ENCODE results near the gene TUFT1. TPM values are rescaled to one million over a fixed set of nuclear protein-coding genes. Genes with fewer than 3 reads are reported as not detected.

The TUFT1 gene
- total RNA-seq, result 10 to 100 TPM; 15.1 to 20.4 (median 17.5) TPM

DNA sequence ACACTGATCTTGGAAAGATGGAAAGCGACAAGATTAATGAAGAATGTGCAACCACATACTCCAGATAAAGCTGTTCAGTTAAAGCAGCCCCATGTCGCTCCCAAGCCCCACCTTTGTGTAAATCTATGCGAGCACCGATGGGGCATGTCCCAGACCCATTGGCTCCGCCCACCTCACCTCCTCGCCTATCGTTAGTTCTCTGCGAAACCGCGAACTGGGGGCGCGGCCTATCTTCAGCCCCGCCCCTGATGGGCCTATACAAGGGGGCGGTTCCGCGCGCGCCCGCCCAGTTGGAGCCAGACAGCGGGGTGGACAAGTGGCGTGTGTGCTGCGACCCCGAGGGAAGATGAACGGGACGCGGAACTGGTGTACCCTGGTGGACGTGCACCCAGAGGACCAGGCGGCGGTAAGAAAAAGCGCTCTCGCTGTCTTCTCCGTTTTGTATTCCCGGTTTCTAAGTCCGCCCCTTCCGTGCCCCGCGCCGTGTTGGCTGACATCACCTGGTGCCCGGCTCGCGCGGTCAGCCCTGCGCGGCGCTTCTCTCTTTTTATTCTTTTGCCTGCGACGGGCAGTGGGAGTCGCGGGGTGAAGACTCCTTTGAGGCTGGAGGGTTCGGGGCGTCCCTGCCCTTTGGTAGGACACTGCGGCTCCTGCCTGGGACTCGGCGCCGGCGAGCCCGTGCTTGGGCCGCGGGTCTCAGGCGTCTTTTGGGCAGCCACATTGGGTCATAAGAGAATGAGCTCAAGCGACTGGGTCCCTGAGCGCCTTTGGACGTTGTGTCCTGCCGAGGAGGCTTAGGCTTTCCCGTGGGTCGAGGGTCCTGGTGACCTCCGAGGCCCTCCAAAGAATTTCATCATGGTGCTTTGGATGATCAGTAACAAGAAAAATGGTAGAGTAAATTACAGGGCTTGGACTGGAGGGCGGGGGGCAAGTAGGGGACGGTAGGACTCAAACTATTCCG is at the start of gene TUFT1:
TSS of gene TUFT1 (plus strand) at position 289 of the 961 bp plus-strand sequence. CDS start at position 347, 58 bp downstream.
- TF ChIP-seq, protein P1, sequence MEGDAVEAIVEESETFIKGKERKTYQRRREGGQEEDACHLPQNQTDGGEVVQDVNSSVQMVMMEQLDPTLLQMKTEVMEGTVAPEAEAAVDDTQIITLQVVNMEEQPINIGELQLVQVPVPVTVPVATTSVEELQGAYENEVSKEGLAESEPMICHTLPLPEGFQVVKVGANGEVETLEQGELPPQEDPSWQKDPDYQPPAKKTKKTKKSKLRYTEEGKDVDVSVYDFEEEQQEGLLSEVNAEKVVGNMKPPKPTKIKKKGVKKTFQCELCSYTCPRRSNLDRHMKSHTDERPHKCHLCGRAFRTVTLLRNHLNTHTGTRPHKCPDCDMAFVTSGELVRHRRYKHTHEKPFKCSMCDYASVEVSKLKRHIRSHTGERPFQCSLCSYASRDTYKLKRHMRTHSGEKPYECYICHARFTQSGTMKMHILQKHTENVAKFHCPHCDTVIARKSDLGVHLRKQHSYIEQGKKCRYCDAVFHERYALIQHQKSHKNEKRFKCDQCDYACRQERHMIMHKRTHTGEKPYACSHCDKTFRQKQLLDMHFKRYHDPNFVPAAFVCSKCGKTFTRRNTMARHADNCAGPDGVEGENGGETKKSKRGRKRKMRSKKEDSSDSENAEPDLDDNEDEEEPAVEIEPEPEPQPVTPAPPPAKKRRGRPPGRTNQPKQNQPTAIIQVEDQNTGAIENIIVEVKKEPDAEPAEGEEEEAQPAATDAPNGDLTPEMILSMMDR (IDR thresholded peaks at IDR 0.05), result no peak
- peak; percentile 91 for TF ChIP-seq POLR2AphosphoS5 (IDR thresholded peaks at IDR 0.05)
- no peak for TF ChIP-seq EP300 (IDR thresholded peaks at IDR 0.05)
- peak; percentile 79 to 81 for TF ChIP-seq POLR2A (IDR thresholded peaks at IDR 0.05)
- H3K27ac ChIP-seq, result peak within 1 kb of the TSS; percentile 68 to 94 (median 90)
- 2 to 5% methylated on average over 12 to 13 of the region's 70 CpGs for WGBS, 2 donors (ENCODE audit: low coverage in 1 of 2)
- peaks cover 0 to 45% (median 3%) of the 10 kb centered on the region in 3 donors for H3K4me1 ChIP-seq
- H3K27me3 ChIP-seq, result no peaks in the 10 kb centered on the region
- no peaks in the 10 kb centered on the region for H3K36me3 ChIP-seq
- no peaks in the 10 kb centered on the region for H3K9me3 ChIP-seq
- H3K4me3 ChIP-seq, result peak within 1 kb of the TSS; percentile 58 to 77
- peak; percentile 95 for ATAC-seq

DNA sequence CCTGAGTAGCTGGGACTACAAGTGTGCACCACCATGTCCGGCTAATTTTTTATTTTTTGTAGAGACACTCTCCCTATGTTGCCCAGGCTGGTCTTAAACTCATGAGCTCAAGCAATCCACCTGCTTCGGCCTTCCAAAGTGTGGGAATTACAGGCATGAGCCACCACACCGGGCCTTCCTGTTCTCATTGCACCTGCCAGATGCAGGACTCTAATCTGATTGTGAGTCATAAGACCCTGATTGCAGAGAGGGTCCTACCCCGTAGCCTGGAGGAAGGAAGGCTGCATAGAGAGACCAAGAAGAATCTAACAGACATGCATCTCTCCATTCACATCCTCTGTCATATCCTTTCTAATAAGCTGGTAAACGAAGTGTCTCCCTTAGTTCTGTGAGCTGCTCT is 48.5 kb upstream of the TUFT1 start:
- ATAC-seq, result no peak
- Histone ChIP-seq H3K27me3 (no peaks in the 10 kb centered on the region), H3K36me3 (no peaks in the 10 kb centered on the region), H3K4me1 (peaks cover 0 to 10% (median 4%) of the 10 kb centered on the region in 3 donors), H3K4me3 (no peak overlapping the region), H3K9me3 (no peaks in the 10 kb centered on the region), H3K27ac (no peak overlapping the region)
- no peak for TF ChIP-seq EP300 (IDR thresholded peaks at IDR 0.05)
- no peak for TF ChIP-seq POLR2A (IDR thresholded peaks at IDR 0.05)
- no peak for TF ChIP-seq POLR2AphosphoS5 (IDR thresholded peaks at IDR 0.05)
- TF ChIP-seq, protein P1 (IDR thresholded peaks at IDR 0.05), result no peak
- 71 to 90% methylated on average over 2 to 5 of the region's 5 CpGs for WGBS, 2 donors (ENCODE audit: low coverage in 1 of 2)

- no CpG with 5 or more reads among the region's 1 CpG for WGBS, 2 donors (ENCODE audit: low coverage in 1 of 2)
Measured at GRCh38 chr1:151492120-151492519, 48.0 kb upstream of the TUFT1 start.

GRCh38 chr1:151493042-151493441 is 47.1 kb upstream of the TUFT1 start:
- H3K4me1 ChIP-seq, result peaks cover 0 to 10% (median 4%) of the 10 kb centered on the region in 3 donors
- no peaks in the 10 kb centered on the region for H3K27me3 ChIP-seq
- H3K27ac ChIP-seq, result no peak overlapping the region
- 77 to 84% methylated on average over 3 of the region's 3 CpGs for WGBS, 2 donors (ENCODE audit: low coverage in 1 of 2)
- H3K36me3 ChIP-seq, result no peaks in the 10 kb centered on the region
- TF ChIP-seq EP300 (IDR thresholded peaks at IDR 0.05) (no peak), POLR2AphosphoS5 (IDR thresholded peaks at IDR 0.05) (no peak), POLR2A (IDR thresholded peaks at IDR 0.05) (no peak)
- TF ChIP-seq, protein P1 (IDR thresholded peaks at IDR 0.05), result no peak
- H3K9me3 ChIP-seq, result no peaks in the 10 kb centered on the region
- no peak overlapping the region for H3K4me3 ChIP-seq
- ATAC-seq, result no peak

More at GRCh38 chr1:151492120-151492519, 48.0 kb upstream of the TUFT1 start:
- Histone ChIP-seq H3K9me3 (no peaks in the 10 kb centered on the region), H3K27ac (no peak overlapping the region), H3K4me3 (no peak overlapping the region), H3K36me3 (no peaks in the 10 kb centered on the region), H3K27me3 (no peaks in the 10 kb centered on the region), H3K4me1 (peaks cover 0 to 10% (median 4%) of the 10 kb centered on the region in 3 donors)
- no peak for TF ChIP-seq POLR2A (IDR thresholded peaks at IDR 0.05)
- TF ChIP-seq, protein P1 (IDR thresholded peaks at IDR 0.05), result no peak
- no peak for TF ChIP-seq POLR2AphosphoS5 (IDR thresholded peaks at IDR 0.05)
- no peak for TF ChIP-seq EP300 (IDR thresholded peaks at IDR 0.05)
- ATAC-seq, result no peak
